ENCODE measurements around the gene ZNF503.

Gene ZNF503

GRCh38 chr10:75439811-75440210 is 38.2 kb upstream of the ZNF503 start:
- H3K9me3 ChIP-seq (replicated peaks in 1 of 2; ENCODE audit: control insufficient read depth in 2 of 2, insufficient read depth in 1 of 2, low read depth in 1 of 2, low read length in 2 of 2) = peaks cover 4 to 20% of the 10 kb centered on the region in 2 donors
- H2BK15ac ChIP-seq (ENCODE audit: low read length) = no peak overlapping the region
- no peak overlapping the region for H4K8ac ChIP-seq (ENCODE audit: low read depth, low read length)
- no peak overlapping the region for H3K4me2 ChIP-seq (ENCODE audit: insufficient read depth, low read length, poor library complexity, severe bottlenecking)
- H3K36me3 ChIP-seq (replicated peaks in 1 of 2; ENCODE audit: control insufficient read depth in 2 of 2, insufficient read depth in 2 of 2, low read length in 2 of 2) = no peaks in the 10 kb centered on the region
- H2BK12ac ChIP-seq (ENCODE audit: low read length) = peak overlapping the region; percentile 76
- H3K4me3 ChIP-seq (ENCODE audit: low read length in 2 of 2) = no peak overlapping the region
- no peak overlapping the region for H2BK5ac ChIP-seq (ENCODE audit: low read length)
- DNase-seq (ENCODE audit: low spot score) = no peak
- H2AFZ ChIP-seq (ENCODE audit: low read length) = peak overlapping the region; percentile 25
- H3K18ac ChIP-seq (ENCODE audit: low read length) = peak overlapping the region; percentile 70
- no peak overlapping the region for H3K27ac ChIP-seq (replicated peaks; ENCODE audit: low read length)
- no peaks in the 10 kb centered on the region for H3K27me3 ChIP-seq (ENCODE audit: control insufficient read depth in 3 of 3, insufficient read depth in 3 of 3, low read depth in 1 of 3, low read length in 3 of 3)
- no peak overlapping the region for H3K9ac ChIP-seq (ENCODE audit: low read depth, low read length, poor library complexity)
- WGBS, 2 donors (ENCODE audit: extremely low coverage in 2 of 2, insufficient read length in 2 of 2, insufficient replicate concordance in 1 of 2) = no CpG with 5 or more reads among the region's 4 CpGs
- H3K4ac ChIP-seq (ENCODE audit: low read length) = no peak overlapping the region
- H3K23ac ChIP-seq (ENCODE audit: low read depth, low read length, poor library complexity) = no peak overlapping the region
- peak overlapping the region; percentile 4 for H2AK5ac ChIP-seq (ENCODE audit: low read depth, low read length)
- no peak overlapping the region for H4K91ac ChIP-seq (ENCODE audit: low read depth, low read length, poor library complexity)
- peaks cover 0 to 9% of the 10 kb centered on the region in 2 donors for H3K4me1 ChIP-seq (ENCODE audit: control insufficient read depth in 2 of 2, insufficient read depth in 1 of 2, low read depth in 1 of 2, low read length in 2 of 2)
- H3K14ac ChIP-seq (ENCODE audit: low read length) = no peak overlapping the region
- H2BK120ac ChIP-seq (ENCODE audit: low read depth, low read length) = no peak overlapping the region
- no peaks in the 10 kb centered on the region for H3K79me1 ChIP-seq (ENCODE audit: low read depth, low read length)

- no peak overlapping the region for H3K4ac ChIP-seq (ENCODE audit: low read length)
- H4K8ac ChIP-seq (ENCODE audit: low read depth, low read length) = no peak overlapping the region
- peaks cover 0 to 14% (median 0%) of the 10 kb centered on the region in 3 experiments for H3K27me3 ChIP-seq (ENCODE audit: control insufficient read depth in 3 of 3, insufficient read depth in 3 of 3, low read depth in 1 of 3, low read length in 3 of 3)
- DNase-seq (ENCODE audit: low spot score) = no peak
- no peak overlapping the region for H4K91ac ChIP-seq (ENCODE audit: low read depth, low read length, poor library complexity)
- H3K18ac ChIP-seq (ENCODE audit: low read length) = no peak overlapping the region
- H2BK15ac ChIP-seq (ENCODE audit: low read length) = no peak overlapping the region
- no peak overlapping the region for H2AK5ac ChIP-seq (ENCODE audit: low read depth, low read length)
- H3K36me3 ChIP-seq (replicated peaks in 1 of 2; ENCODE audit: control insufficient read depth in 2 of 2, insufficient read depth in 2 of 2, low read length in 2 of 2) = no peaks in the 10 kb centered on the region
- H2AFZ ChIP-seq (ENCODE audit: low read length) = no peak overlapping the region
- H3K9ac ChIP-seq (ENCODE audit: low read depth, low read length, poor library complexity) = no peak overlapping the region
- H3K4me3 ChIP-seq (ENCODE audit: low read length in 2 of 2) = no peak overlapping the region
- H3K4me1 ChIP-seq (ENCODE audit: control insufficient read depth in 2 of 2, insufficient read depth in 1 of 2, low read depth in 1 of 2, low read length in 2 of 2) = peaks cover 0 to 9% of the 10 kb centered on the region in 2 donors
- no peak overlapping the region for H2BK5ac ChIP-seq (ENCODE audit: low read length)
- no peak overlapping the region for H2BK120ac ChIP-seq (ENCODE audit: low read depth, low read length)
- H3K9me3 ChIP-seq (replicated peaks in 1 of 2; ENCODE audit: control insufficient read depth in 2 of 2, insufficient read depth in 1 of 2, low read depth in 1 of 2, low read length in 2 of 2) = peaks cover 0 to 8% of the 10 kb centered on the region in 2 donors
- no peak overlapping the region for H2BK12ac ChIP-seq (ENCODE audit: low read length)
- H3K23ac ChIP-seq (ENCODE audit: low read depth, low read length, poor library complexity) = no peak overlapping the region
- no CpG with 5 or more reads among the region's 3 CpGs for WGBS, 2 donors (ENCODE audit: extremely low coverage in 2 of 2, insufficient read length in 2 of 2, insufficient replicate concordance in 1 of 2)
- H3K4me2 ChIP-seq (ENCODE audit: insufficient read depth, low read length, poor library complexity, severe bottlenecking) = no peak overlapping the region
- H3K79me1 ChIP-seq (ENCODE audit: low read depth, low read length) = no peaks in the 10 kb centered on the region
- H3K14ac ChIP-seq (ENCODE audit: low read length) = no peak overlapping the region
- H3K27ac ChIP-seq (replicated peaks; ENCODE audit: low read length) = no peak overlapping the region
Observed at GRCh38 chr10:75438275-75438674, 36.7 kb upstream of the ZNF503 start.

GRCh38 chr10:75437693-75438092 is 36.1 kb upstream of the ZNF503 start:
- H3K4me3 ChIP-seq (ENCODE audit: low read length in 2 of 2) = no peak overlapping the region
- H2BK12ac ChIP-seq (ENCODE audit: low read length) = no peak overlapping the region
- no CpG with 5 or more reads among the region's 3 CpGs for WGBS, 2 donors (ENCODE audit: extremely low coverage in 2 of 2, insufficient read length in 2 of 2, insufficient replicate concordance in 1 of 2)
- H2BK5ac ChIP-seq (ENCODE audit: low read length) = no peak overlapping the region
- no peaks in the 10 kb centered on the region for H3K79me1 ChIP-seq (ENCODE audit: low read depth, low read length)
- H3K23ac ChIP-seq (ENCODE audit: low read depth, low read length, poor library complexity) = no peak overlapping the region
- H2AK5ac ChIP-seq (ENCODE audit: low read depth, low read length) = no peak overlapping the region
- peaks cover 0 to 5% of the 10 kb centered on the region in 2 donors for H3K9me3 ChIP-seq (replicated peaks in 1 of 2; ENCODE audit: control insufficient read depth in 2 of 2, insufficient read depth in 1 of 2, low read depth in 1 of 2, low read length in 2 of 2)
- no peak overlapping the region for H3K4ac ChIP-seq (ENCODE audit: low read length)
- H3K4me2 ChIP-seq (ENCODE audit: insufficient read depth, low read length, poor library complexity, severe bottlenecking) = no peak overlapping the region
- H3K27ac ChIP-seq (replicated peaks; ENCODE audit: low read length) = no peak overlapping the region
- H4K8ac ChIP-seq (ENCODE audit: low read depth, low read length) = no peak overlapping the region
- H3K9ac ChIP-seq (ENCODE audit: low read depth, low read length, poor library complexity) = no peak overlapping the region
- no peak overlapping the region for H2BK120ac ChIP-seq (ENCODE audit: low read depth, low read length)
- no peak overlapping the region for H2AFZ ChIP-seq (ENCODE audit: low read length)
- H2BK15ac ChIP-seq (ENCODE audit: low read length) = no peak overlapping the region
- H3K27me3 ChIP-seq (ENCODE audit: control insufficient read depth in 3 of 3, insufficient read depth in 3 of 3, low read depth in 1 of 3, low read length in 3 of 3) = peaks cover 0 to 20% (median 0%) of the 10 kb centered on the region in 3 experiments
- no peaks in the 10 kb centered on the region for H3K36me3 ChIP-seq (replicated peaks in 1 of 2; ENCODE audit: control insufficient read depth in 2 of 2, insufficient read depth in 2 of 2, low read length in 2 of 2)
- H3K4me1 ChIP-seq (ENCODE audit: control insufficient read depth in 2 of 2, insufficient read depth in 1 of 2, low read depth in 1 of 2, low read length in 2 of 2) = peaks cover 0 to 15% of the 10 kb centered on the region in 2 donors
- no peak overlapping the region for H3K14ac ChIP-seq (ENCODE audit: low read length)
- no peak overlapping the region for H3K18ac ChIP-seq (ENCODE audit: low read length)
- no peak for DNase-seq (ENCODE audit: low spot score)
- no peak overlapping the region for H4K91ac ChIP-seq (ENCODE audit: low read depth, low read length, poor library complexity)

GRCh38 chr10:75436896-75437295 is 35.3 kb upstream of the ZNF503 start:
- H4K8ac ChIP-seq (ENCODE audit: low read depth, low read length) = no peak overlapping the region
- no peak for DNase-seq (ENCODE audit: low spot score)
- no peak overlapping the region for H3K9ac ChIP-seq (ENCODE audit: low read depth, low read length, poor library complexity)
- peaks cover 0 to 15% of the 10 kb centered on the region in 2 donors for H3K4me1 ChIP-seq (ENCODE audit: control insufficient read depth in 2 of 2, insufficient read depth in 1 of 2, low read depth in 1 of 2, low read length in 2 of 2)
- H3K79me1 ChIP-seq (ENCODE audit: low read depth, low read length) = no peaks in the 10 kb centered on the region
- no peak overlapping the region for H3K18ac ChIP-seq (ENCODE audit: low read length)
- no peak overlapping the region for H2AK5ac ChIP-seq (ENCODE audit: low read depth, low read length)
- H3K27me3 ChIP-seq (ENCODE audit: control insufficient read depth in 3 of 3, insufficient read depth in 3 of 3, low read depth in 1 of 3, low read length in 3 of 3) = peaks cover 0 to 28% (median 0%) of the 10 kb centered on the region in 3 experiments
- H3K23ac ChIP-seq (ENCODE audit: low read depth, low read length, poor library complexity) = no peak overlapping the region
- H3K4ac ChIP-seq (ENCODE audit: low read length) = no peak overlapping the region
- H4K91ac ChIP-seq (ENCODE audit: low read depth, low read length, poor library complexity) = no peak overlapping the region
- H3K27ac ChIP-seq (replicated peaks; ENCODE audit: low read length) = no peak overlapping the region
- H2AFZ ChIP-seq (ENCODE audit: low read length) = no peak overlapping the region
- H3K9me3 ChIP-seq (replicated peaks in 1 of 2; ENCODE audit: control insufficient read depth in 2 of 2, insufficient read depth in 1 of 2, low read depth in 1 of 2, low read length in 2 of 2) = no peaks in the 10 kb centered on the region
- H2BK5ac ChIP-seq (ENCODE audit: low read length) = no peak overlapping the region
- no peak overlapping the region for H3K4me3 ChIP-seq (ENCODE audit: low read length in 2 of 2)
- H3K36me3 ChIP-seq (replicated peaks in 1 of 2; ENCODE audit: control insufficient read depth in 2 of 2, insufficient read depth in 2 of 2, low read length in 2 of 2) = no peaks in the 10 kb centered on the region
- H2BK120ac ChIP-seq (ENCODE audit: low read depth, low read length) = no peak overlapping the region
- H2BK12ac ChIP-seq (ENCODE audit: low read length) = no peak overlapping the region
- no peak overlapping the region for H3K4me2 ChIP-seq (ENCODE audit: insufficient read depth, low read length, poor library complexity, severe bottlenecking)
- no peak overlapping the region for H3K14ac ChIP-seq (ENCODE audit: low read length)
- H2BK15ac ChIP-seq (ENCODE audit: low read length) = no peak overlapping the region
